ENCODE measurements around the gene SYNDIG1. TPM values are rescaled to one million over a fixed set of nuclear protein-coding genes. Genes with fewer than 3 reads are reported as not detected.
A peak's percentile ranks its signal among the peaks of the same experiment; 100 is the strongest.

Gene SYNDIG1
- total and polyA plus RNA-seq, 2 of the 4 experiments (the other 2 are of a cell fraction): not detected

DNA sequence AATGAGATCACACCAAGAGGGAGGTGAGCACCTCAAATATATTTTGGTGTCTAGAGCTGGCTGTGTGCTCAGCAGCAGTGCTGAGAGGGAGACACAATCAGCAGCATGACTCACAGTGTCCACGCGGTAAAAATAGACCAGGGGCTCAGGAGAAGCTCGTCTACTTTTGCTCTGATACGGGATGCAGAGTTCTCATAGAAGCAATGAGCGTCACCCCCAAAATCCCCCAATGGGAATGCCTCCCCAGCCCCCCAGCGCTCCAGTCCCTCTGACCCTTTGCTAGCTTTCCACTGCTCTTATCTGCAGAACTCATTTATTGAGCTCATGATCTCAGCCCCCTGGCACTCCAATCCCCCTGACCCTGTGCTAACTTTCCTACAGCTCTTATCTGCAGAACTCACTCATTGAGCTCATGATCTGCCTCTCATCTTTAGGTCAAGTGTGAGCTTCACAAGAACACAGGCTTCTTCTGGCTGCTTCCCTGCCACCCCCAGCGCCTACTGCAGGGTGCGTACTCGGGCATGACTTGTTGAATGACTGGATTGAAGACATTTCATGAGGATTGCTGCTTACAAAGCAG is 34.0 kb downstream of the SYNDIG1 start:
- H3K4ac ChIP-seq (ENCODE audit: low read depth, low read length): no peak overlapping the region
- ChIA-PET CTCF (no interaction called here), POLR2A (ENCODE audit: unreplicated experiment) (no interaction called here)
- no peaks in the 10 kb centered on the region for H3K4me1 ChIP-seq (ENCODE audit: control insufficient read depth, insufficient read depth, low read length)
- DNase-seq (peak; percentile 13), ATAC-seq (ENCODE audit: low read depth) (no peak)
- H3K27me3 ChIP-seq (ENCODE audit: control insufficient read depth, insufficient read depth, low read length): no peaks in the 10 kb centered on the region
- H3K79me1 ChIP-seq (ENCODE audit: low read depth in 1 of 2, low read length in 2 of 2): no peaks in the 10 kb centered on the region
- no peak overlapping the region for H4K8ac ChIP-seq (ENCODE audit: low read depth in 2 of 2, low read length in 2 of 2)
- TF ChIP-seq CTCF (conservative IDR thresholded peaks at IDR 0.05; ENCODE audit: low read depth, low read length) (no peak), FOS (IDR thresholded peaks at IDR 0.05; ENCODE audit: low read depth, low read length) (no peak), NFE2L2 (IDR thresholded peaks at IDR 0.05; ENCODE audit: low read depth, low read length) (no peak), MAZ (IDR thresholded peaks at IDR 0.05; ENCODE audit: borderline replicate concordance, low read depth, low read length) (no peak), RCOR1 (IDR thresholded peaks at IDR 0.05; ENCODE audit: insufficient replicate concordance, low read length) (no peak), ELK1 (IDR thresholded peaks at IDR 0.05; ENCODE audit: borderline replicate concordance, low read depth, low read length) (no peak), POLR2A (IDR thresholded peaks at IDR 0.05; ENCODE audit: low read depth, low read length) (no peak), RFX5 (IDR thresholded peaks at IDR 0.05; ENCODE audit: low read depth, low read length) (no peak), BHLHE40 (IDR thresholded peaks at IDR 0.05; ENCODE audit: low read depth, low read length) (no peak), USF2 (IDR thresholded peaks at IDR 0.05; ENCODE audit: low read depth, low read length) (no peak), SMC3 (IDR thresholded peaks at IDR 0.05; ENCODE audit: low read depth, low read length) (no peak), RAD21 (IDR thresholded peaks at IDR 0.05; ENCODE audit: low read length) (no peak), CHD1 (IDR thresholded peaks at IDR 0.05; ENCODE audit: low read depth, low read length) (no peak), CEBPB (IDR thresholded peaks at IDR 0.05; ENCODE audit: low read depth, low read length) (no peak), MXI1 (IDR thresholded peaks at IDR 0.05; ENCODE audit: borderline replicate concordance, low read depth, low read length) (no peak), MAFK (IDR thresholded peaks at IDR 0.05; ENCODE audit: low read depth, low read length) (no peak)
- H3K27ac ChIP-seq (ENCODE audit: insufficient read depth, low read length): no peak overlapping the region
- H2AFZ ChIP-seq (replicated peaks; ENCODE audit: low read length, poor library complexity): no peak overlapping the region
- H3K4me2 ChIP-seq (ENCODE audit: low read depth, low read length): no peak overlapping the region
- no peak overlapping the region for H2AK5ac ChIP-seq (ENCODE audit: low read depth, low read length)
- H3K14ac ChIP-seq (replicated peaks; ENCODE audit: low read depth, low read length): no peak overlapping the region
- H3K9me3 ChIP-seq (ENCODE audit: control insufficient read depth, insufficient read depth, low read length): no peaks in the 10 kb centered on the region
- in situ Hi-C loops (cut with MboI; ENCODE audit: low sequenced_read_pairs) (no loop called here), dilution Hi-C loops (cut with HindIII; ENCODE audit: low sequenced_read_pairs, unreplicated experiment) (no loop called here), intact Hi-C loops (cut with micrococcal nuclease) (no loop called here)
- no peak overlapping the region for H3K9ac ChIP-seq (ENCODE audit: low read depth, low read length)
- H2BK15ac ChIP-seq (ENCODE audit: low read depth, low read length): no peak overlapping the region
- no peak overlapping the region for H3K56ac ChIP-seq (ENCODE audit: extremely low read depth, insufficient read depth, low read length)
- no peaks in the 10 kb centered on the region for H3K9me1 ChIP-seq (ENCODE audit: insufficient read depth, low read length)
- WGBS, 2 experiments (ENCODE audit: extremely low coverage in 2 of 2, insufficient read length in 1 of 2): 68% methylated on average over 5 of the region's 9 CpGs; no CpG with 5 or more reads in 1 of the 2 experiments
- H4K5ac ChIP-seq (ENCODE audit: low read depth, low read length): no peak overlapping the region
- H4K91ac ChIP-seq (ENCODE audit: insufficient read depth, low read depth, low read length): no peak overlapping the region
- H3K18ac ChIP-seq (ENCODE audit: low read depth, low read length): no peak overlapping the region
- H2BK5ac ChIP-seq (ENCODE audit: low read depth, low read length, poor library complexity, severe bottlenecking): no peak overlapping the region
- no peak overlapping the region for H3K23ac ChIP-seq (ENCODE audit: low read depth, low read length)
- H4K20me1 ChIP-seq (ENCODE audit: insufficient read depth, low read length): no peaks in the 10 kb centered on the region
- no peak overlapping the region for H3K4me3 ChIP-seq (ENCODE audit: insufficient read depth, low read depth, low read length)
- BruUV-seq (replicated peaks): no TSS peak
- no peak overlapping the region for H2BK120ac ChIP-seq (ENCODE audit: low read depth, low read length)
- no peak overlapping the region for H2BK20ac ChIP-seq (ENCODE audit: low read depth, low read length)
- H2AK9ac ChIP-seq (replicated peaks; ENCODE audit: low read depth, low read length, poor library complexity): no peak overlapping the region
- H3K36me3 ChIP-seq (ENCODE audit: control insufficient read depth, insufficient read depth, low read length): no peaks in the 10 kb centered on the region

All from IMR-90 (cell line).